Measurements from ENCODE around the gene COX7A2. TPM values are rescaled to one million over a fixed set of nuclear protein-coding genes. Genes with fewer than 3 reads are reported as not detected.

Gene COX7A2
- total RNA-seq, 1 experiment from 2014 or later: 516 TPM

DNA sequence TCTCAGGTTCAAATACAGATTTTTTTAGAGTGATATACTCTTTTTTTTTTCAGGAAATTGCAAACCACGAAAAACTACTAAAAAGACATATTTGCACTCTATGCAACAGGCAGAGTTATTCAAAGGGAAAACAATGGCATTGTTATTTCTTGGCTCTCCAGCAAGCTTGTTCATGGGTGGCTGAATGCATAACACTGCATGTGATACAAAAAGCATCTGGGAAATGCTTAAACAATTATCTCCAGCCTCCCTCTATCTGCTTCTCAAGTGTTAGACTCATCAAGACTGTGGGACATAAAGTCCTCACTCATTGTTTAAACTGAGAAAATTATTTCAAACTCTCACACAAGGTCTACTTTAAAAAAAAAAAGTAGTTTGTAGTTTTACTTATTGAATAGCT, 30.5 kb downstream of the COX7A2 start:
- H3K4me2 ChIP-seq (ENCODE audit: insufficient read depth, insufficient read length, low read length): no peak overlapping the region
- H4K91ac ChIP-seq (ENCODE audit: insufficient read length, low read depth, low read length): no peak overlapping the region
- H2BK12ac ChIP-seq (ENCODE audit: insufficient read length, low read depth, low read length): no peak overlapping the region
- no peak overlapping the region for H3K4ac ChIP-seq (ENCODE audit: low read depth, low read length)
- H2AFZ ChIP-seq (ENCODE audit: low read length): no peak overlapping the region
- H4K8ac ChIP-seq (replicated peaks; ENCODE audit: insufficient read length, low read depth, low read length): no peak overlapping the region
- Mint-ChIP-seq H3K36me3 (ENCODE audit: insufficient read depth in 1 of 3, low read depth in 3 of 3) (no peaks in the 10 kb centered on the region), H3K4me1 (peaks cover 37 to 43% of the 10 kb centered on the region in 2 experiments), H3K27me3 (ENCODE audit: low read depth) (peaks cover 26% of the 10 kb centered on the region), H3K9me3 (no peaks in the 10 kb centered on the region; a peak in 1 of 5 replicates), H3K4me3 (no peak overlapping the region), H3K27ac (peak overlapping the region in 2 of 3 experiments; percentile 82 to 95; a peak in 4 of 7 replicates)
- no peaks in the 10 kb centered on the region for H3K9me3 ChIP-seq (ENCODE audit: control insufficient read depth, low read depth, low read length)
- no peak overlapping the region for H2AK5ac ChIP-seq (ENCODE audit: insufficient read length, low read length)
- no peak overlapping the region for H2BK15ac ChIP-seq (ENCODE audit: low read depth, low read length)
- H3K79me2 ChIP-seq (ENCODE audit: insufficient read depth, low read length): no peaks in the 10 kb centered on the region
- H4K5ac ChIP-seq (ENCODE audit: insufficient read length, low read depth, low read length): no peak overlapping the region
- TF ChIP-seq, protein P1, sequence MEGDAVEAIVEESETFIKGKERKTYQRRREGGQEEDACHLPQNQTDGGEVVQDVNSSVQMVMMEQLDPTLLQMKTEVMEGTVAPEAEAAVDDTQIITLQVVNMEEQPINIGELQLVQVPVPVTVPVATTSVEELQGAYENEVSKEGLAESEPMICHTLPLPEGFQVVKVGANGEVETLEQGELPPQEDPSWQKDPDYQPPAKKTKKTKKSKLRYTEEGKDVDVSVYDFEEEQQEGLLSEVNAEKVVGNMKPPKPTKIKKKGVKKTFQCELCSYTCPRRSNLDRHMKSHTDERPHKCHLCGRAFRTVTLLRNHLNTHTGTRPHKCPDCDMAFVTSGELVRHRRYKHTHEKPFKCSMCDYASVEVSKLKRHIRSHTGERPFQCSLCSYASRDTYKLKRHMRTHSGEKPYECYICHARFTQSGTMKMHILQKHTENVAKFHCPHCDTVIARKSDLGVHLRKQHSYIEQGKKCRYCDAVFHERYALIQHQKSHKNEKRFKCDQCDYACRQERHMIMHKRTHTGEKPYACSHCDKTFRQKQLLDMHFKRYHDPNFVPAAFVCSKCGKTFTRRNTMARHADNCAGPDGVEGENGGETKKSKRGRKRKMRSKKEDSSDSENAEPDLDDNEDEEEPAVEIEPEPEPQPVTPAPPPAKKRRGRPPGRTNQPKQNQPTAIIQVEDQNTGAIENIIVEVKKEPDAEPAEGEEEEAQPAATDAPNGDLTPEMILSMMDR (conservative IDR thresholded peaks at IDR 0.05): no peak
- no peak overlapping the region for H3K9ac ChIP-seq (ENCODE audit: extremely low read depth, insufficient read length, low read length)
- no peaks in the 10 kb centered on the region for H4K20me1 ChIP-seq (ENCODE audit: control insufficient read depth, insufficient read depth, insufficient read length)
- no peak overlapping the region for H2BK120ac ChIP-seq (ENCODE audit: low read depth, low read length, poor library complexity, severe bottlenecking)
- no peak overlapping the region for H3K27ac ChIP-seq (ENCODE audit: insufficient read length, low read depth, low read length)
- H3T11ph ChIP-seq (ENCODE audit: low read length): no peak overlapping the region
- H3K23me2 ChIP-seq (ENCODE audit: insufficient read length, low read depth, low read length, poor library complexity, severe bottlenecking): peaks cover 5% of the 10 kb centered on the region
- no peaks in the 10 kb centered on the region for H3K79me1 ChIP-seq (ENCODE audit: insufficient read depth, low read depth, low read length, poor library complexity, severe bottlenecking)
- H3K23ac ChIP-seq (ENCODE audit: insufficient read length, low read depth, low read length): no peak overlapping the region
- H3K14ac ChIP-seq (ENCODE audit: insufficient read depth, low read length): no peak overlapping the region
- no CpG with 5 or more reads among the region's 1 CpG for WGBS (ENCODE audit: extremely low coverage, insufficient read length, low lambda C conversion rate)
- H3K27me3 ChIP-seq (ENCODE audit: insufficient read depth, low read length): peaks cover 7% of the 10 kb centered on the region; the same call in 1 of the 2 replicates
- no peak overlapping the region for H2BK20ac ChIP-seq (ENCODE audit: low read depth, low read length, poor library complexity, severe bottlenecking)
- H3K18ac ChIP-seq (ENCODE audit: insufficient read length, low read depth, low read length): no peak overlapping the region
- no peak for DNase-seq
- no peak overlapping the region for H2BK5ac ChIP-seq (ENCODE audit: insufficient read length, low read length)
- H3K56ac ChIP-seq (ENCODE audit: insufficient read length, low read depth, low read length): no peak overlapping the region
- peaks cover 3% of the 10 kb centered on the region; the same call in 1 of the 2 replicates for H3K4me1 ChIP-seq (ENCODE audit: insufficient read depth, low read length)
